ENCODE measurements around the gene SERPINB4. TPM values are rescaled to one million over a fixed set of nuclear protein-coding genes. Genes with fewer than 3 reads are reported as not detected.

The SERPINB4 gene
- total RNA-seq, 1 experiment from 2014 or later: not detected

GRCh38 chr18:63627819-63628218, 16.2 kb downstream of the SERPINB4 start:
- no peak for DNase-seq
- BruUV-seq (replicated peaks): no TSS peak
- Mint-ChIP-seq H3K4me3 (ENCODE audit: low read depth, unreplicated experiment) (no peak overlapping the region), H3K9me3 (ENCODE audit: low read depth, unreplicated experiment) (peaks cover 17% of the 10 kb centered on the region), H3K4me1 (ENCODE audit: low read depth, unreplicated experiment) (no peaks in the 10 kb centered on the region), H3K27ac (ENCODE audit: unreplicated experiment) (no peak overlapping the region), H3K27me3 (ENCODE audit: unreplicated experiment) (no peaks in the 10 kb centered on the region), H3K36me3 (ENCODE audit: insufficient read depth, unreplicated experiment) (no peaks in the 10 kb centered on the region)
- CTCF ChIA-PET: no interaction called here
- TF ChIP-seq CTCF (IDR thresholded peaks at IDR 0.05; ENCODE audit: unreplicated experiment): no peak
- intact Hi-C loops (cut with micrococcal nuclease; ENCODE audit: unreplicated experiment): no loop called here

GRCh38 chr18:63626431-63626830, 17.6 kb downstream of the SERPINB4 start:
- TF ChIP-seq CTCF (IDR thresholded peaks at IDR 0.05; ENCODE audit: unreplicated experiment): no peak
- H3K4me3 Mint-ChIP-seq (ENCODE audit: low read depth, unreplicated experiment): no peak overlapping the region
- H3K36me3 Mint-ChIP-seq (ENCODE audit: insufficient read depth, unreplicated experiment): no peaks in the 10 kb centered on the region
- no peak overlapping the region for H3K27ac Mint-ChIP-seq (ENCODE audit: unreplicated experiment)
- CTCF ChIA-PET: no interaction called here
- DNase-seq: no peak
- H3K9me3 Mint-ChIP-seq (ENCODE audit: low read depth, unreplicated experiment): peaks cover 14% of the 10 kb centered on the region
- intact Hi-C loops (cut with micrococcal nuclease; ENCODE audit: unreplicated experiment): no loop called here
- H3K4me1 Mint-ChIP-seq (ENCODE audit: low read depth, unreplicated experiment): no peaks in the 10 kb centered on the region
- no peaks in the 10 kb centered on the region for H3K27me3 Mint-ChIP-seq (ENCODE audit: unreplicated experiment)
- no TSS peak for BruUV-seq (replicated peaks)

GRCh38 chr18:63624863-63625262, 19.2 kb downstream of the SERPINB4 start:
- Mint-ChIP-seq H3K27me3 (ENCODE audit: unreplicated experiment) (no peaks in the 10 kb centered on the region), H3K9me3 (ENCODE audit: low read depth, unreplicated experiment) (peaks cover 14% of the 10 kb centered on the region), H3K27ac (ENCODE audit: unreplicated experiment) (no peak overlapping the region), H3K4me3 (ENCODE audit: low read depth, unreplicated experiment) (no peak overlapping the region), H3K36me3 (ENCODE audit: insufficient read depth, unreplicated experiment) (no peaks in the 10 kb centered on the region), H3K4me1 (ENCODE audit: low read depth, unreplicated experiment) (no peaks in the 10 kb centered on the region)
- CTCF ChIA-PET: no interaction called here
- intact Hi-C loops (cut with micrococcal nuclease; ENCODE audit: unreplicated experiment): no loop called here
- DNase-seq: no peak
- no TSS peak for BruUV-seq (replicated peaks)
- TF ChIP-seq CTCF (IDR thresholded peaks at IDR 0.05; ENCODE audit: unreplicated experiment): no peak

- BruUV-seq (replicated peaks): no TSS peak
- no peaks in the 10 kb centered on the region for H3K36me3 Mint-ChIP-seq (ENCODE audit: insufficient read depth, unreplicated experiment)
- intact Hi-C loops (cut with micrococcal nuclease; ENCODE audit: unreplicated experiment): no loop called here
- CTCF ChIA-PET: no interaction called here
- no peak for DNase-seq
- H3K9me3 Mint-ChIP-seq (ENCODE audit: low read depth, unreplicated experiment): no peaks in the 10 kb centered on the region
- H3K4me3 Mint-ChIP-seq (ENCODE audit: low read depth, unreplicated experiment): no peak overlapping the region
- H3K27me3 Mint-ChIP-seq (ENCODE audit: unreplicated experiment): no peaks in the 10 kb centered on the region
- no peak overlapping the region for H3K27ac Mint-ChIP-seq (ENCODE audit: unreplicated experiment)
- TF ChIP-seq CTCF (IDR thresholded peaks at IDR 0.05; ENCODE audit: unreplicated experiment): no peak
- H3K4me1 Mint-ChIP-seq (ENCODE audit: low read depth, unreplicated experiment): no peaks in the 10 kb centered on the region
These were observed 24.4 kb downstream of the SERPINB4 start for GRCh38 chr18:63619661-63620060.

- intact Hi-C loops (cut with micrococcal nuclease; ENCODE audit: unreplicated experiment): no loop called here
- Mint-ChIP-seq H3K27ac (ENCODE audit: unreplicated experiment) (no peak overlapping the region), H3K4me1 (ENCODE audit: low read depth, unreplicated experiment) (no peaks in the 10 kb centered on the region), H3K9me3 (ENCODE audit: low read depth, unreplicated experiment) (no peaks in the 10 kb centered on the region), H3K36me3 (ENCODE audit: insufficient read depth, unreplicated experiment) (no peaks in the 10 kb centered on the region), H3K27me3 (ENCODE audit: unreplicated experiment) (peaks cover 10% of the 10 kb centered on the region), H3K4me3 (ENCODE audit: low read depth, unreplicated experiment) (no peak overlapping the region)
- no peak for TF ChIP-seq CTCF (IDR thresholded peaks at IDR 0.05; ENCODE audit: unreplicated experiment)
- CTCF ChIA-PET: no interaction called here
- DNase-seq: no peak
- BruUV-seq (replicated peaks): no TSS peak
These were observed 26.2 kb downstream of the SERPINB4 start for GRCh38 chr18:63617915-63618234.
